Memory B cell (primary cell): ENCODE data around the gene ZNF892.
A peak's percentile ranks its signal among the peaks of the same experiment; 100 is the strongest.
"Not testable (repeated sequence)": the region's sequence is repeated elsewhere in the genome, so short reads cannot be mapped to it uniquely, and the experiment has no call there.

Experiments
- ATAC-seq: fragments of 150-1000 bp; cut with Tn5 transposase; 2 replicates; pipeline ENCODE4 v1.10.0; 2021; ENCODE audit warnings: low read depth, mild to moderate bottlenecking, moderate library complexity
- DNase-seq, 2 donors: peaks; one replicate each; pipeline ENCODE4 v3.0.0; 2022; ENCODE audit warnings: low spot score in 2 of 2
- H3K27ac Mint-ChIP-seq: one replicate; pipeline ENCODE4 v1.8.0; 2022; ENCODE audit warnings: mild to moderate bottlenecking, moderate library complexity, mixed read lengths
- H3K27me3 Mint-ChIP-seq: one replicate; pipeline ENCODE4 v1.8.0; 2022; ENCODE audit warnings: mixed read lengths
- H3K36me3 Mint-ChIP-seq: one replicate; pipeline ENCODE4 v1.8.0; 2022; ENCODE audit warnings: mild to moderate bottlenecking, mixed read lengths
- H3K4me1 Mint-ChIP-seq: one replicate; pipeline ENCODE4 v1.8.0; 2022; ENCODE audit warnings: mixed read lengths
- H3K4me3 Mint-ChIP-seq: one replicate; pipeline ENCODE4 v1.8.0; 2022; ENCODE audit warnings: mild to moderate bottlenecking, moderate library complexity, mixed read lengths
- H3K9me3 Mint-ChIP-seq: one replicate; pipeline ENCODE4 v1.8.0; 2022; ENCODE audit warnings: mixed read lengths

Gene ZNF892

DNA sequence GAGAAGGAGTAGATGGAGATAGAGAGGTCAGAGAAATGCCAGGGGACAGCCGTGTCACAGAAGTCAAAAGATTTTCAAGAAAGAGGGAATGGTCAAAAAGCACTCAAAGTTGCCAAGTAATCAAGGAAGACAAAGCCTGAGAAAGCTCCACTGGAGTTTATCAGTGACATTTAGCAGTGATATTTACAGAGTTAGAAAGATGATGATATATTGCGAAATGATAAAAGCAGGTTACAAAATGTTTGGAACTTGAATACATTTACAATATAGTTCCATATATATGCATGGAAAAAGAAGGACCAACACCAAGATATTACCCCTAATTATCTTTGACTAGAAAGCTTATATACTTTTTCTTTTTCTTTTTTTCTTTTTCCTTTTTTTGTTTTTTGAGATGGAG lies 21.3 kb upstream of the ZNF892 start:
- DNase-seq (no peak), ATAC-seq (no peak)
- no peak overlapping the region for H3K27ac Mint-ChIP-seq
- peaks cover 12% of the 10 kb centered on the region for H3K9me3 Mint-ChIP-seq
- H3K27me3 Mint-ChIP-seq = peaks cover 9% of the 10 kb centered on the region
- H3K36me3 Mint-ChIP-seq = peaks cover 22% of the 10 kb centered on the region
- H3K4me3 Mint-ChIP-seq = no peak overlapping the region
- no peaks in the 10 kb centered on the region for H3K4me1 Mint-ChIP-seq

- not testable (repeated sequence) for H3K27ac Mint-ChIP-seq, H3K4me1 Mint-ChIP-seq, H3K36me3 Mint-ChIP-seq, ATAC-seq, H3K9me3 Mint-ChIP-seq, H3K4me3 Mint-ChIP-seq
- DNase-seq = peak; percentile 19 to 25
- H3K27me3 Mint-ChIP-seq = peaks cover 15% of the 10 kb centered on the region
Observed at GRCh38 chr2:95192956-95193355, 14.4 kb upstream of the ZNF892 start.

- Mint-ChIP-seq H3K27ac (no peak overlapping the region), H3K36me3 (peaks cover 8% of the 10 kb centered on the region), H3K4me3 (no peak overlapping the region), H3K4me1 (peaks cover 14% of the 10 kb centered on the region), H3K27me3 (peaks cover 5% of the 10 kb centered on the region), H3K9me3 (peaks cover 4% of the 10 kb centered on the region)
- no peak for DNase-seq
- no peak for ATAC-seq
Observed at GRCh38 chr2:95203911-95204310, 3.4 kb upstream of the ZNF892 start.

- Mint-ChIP-seq H3K27me3 (peaks cover 3% of the 10 kb centered on the region), H3K4me3 (no peak overlapping the region), H3K27ac (no peak overlapping the region), H3K4me1 (peaks cover 14% of the 10 kb centered on the region), H3K9me3 (peaks cover 7% of the 10 kb centered on the region), H3K36me3 (peaks cover 13% of the 10 kb centered on the region)
- DNase-seq (no peak), ATAC-seq (no peak)
Observed at GRCh38 chr2:95204396-95204795, 2.9 kb upstream of the ZNF892 start.

DNA sequence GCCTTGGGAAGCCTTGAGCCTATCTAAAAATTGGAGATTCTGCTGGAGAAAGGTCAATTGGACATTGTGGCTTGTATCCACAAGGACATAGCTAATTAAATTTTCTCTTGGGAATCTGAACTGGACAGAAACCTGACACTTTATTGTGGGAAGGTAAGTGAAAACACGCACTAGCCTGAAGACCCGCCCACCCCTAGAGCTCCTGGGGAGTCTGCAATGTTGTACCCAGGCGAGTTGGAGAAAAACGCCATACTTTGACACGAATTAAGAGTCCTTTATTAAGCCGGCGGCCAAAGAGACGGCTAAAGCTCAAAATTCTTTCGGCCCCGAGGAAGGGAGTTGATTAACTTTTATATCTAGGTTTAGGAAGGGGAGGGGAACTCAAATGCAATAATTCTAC lies 1.2 kb upstream of the ZNF892 start:
- H3K9me3 Mint-ChIP-seq = peaks cover 12% of the 10 kb centered on the region
- ATAC-seq (no peak), DNase-seq (no peak)
- H3K4me1 Mint-ChIP-seq = peaks cover 14% of the 10 kb centered on the region
- H3K27me3 Mint-ChIP-seq = no peaks in the 10 kb centered on the region
- H3K36me3 Mint-ChIP-seq = peaks cover 23% of the 10 kb centered on the region
- H3K4me3 Mint-ChIP-seq = peak overlapping the region; percentile 95
- peak overlapping the region; percentile 92 for H3K27ac Mint-ChIP-seq

DNA sequence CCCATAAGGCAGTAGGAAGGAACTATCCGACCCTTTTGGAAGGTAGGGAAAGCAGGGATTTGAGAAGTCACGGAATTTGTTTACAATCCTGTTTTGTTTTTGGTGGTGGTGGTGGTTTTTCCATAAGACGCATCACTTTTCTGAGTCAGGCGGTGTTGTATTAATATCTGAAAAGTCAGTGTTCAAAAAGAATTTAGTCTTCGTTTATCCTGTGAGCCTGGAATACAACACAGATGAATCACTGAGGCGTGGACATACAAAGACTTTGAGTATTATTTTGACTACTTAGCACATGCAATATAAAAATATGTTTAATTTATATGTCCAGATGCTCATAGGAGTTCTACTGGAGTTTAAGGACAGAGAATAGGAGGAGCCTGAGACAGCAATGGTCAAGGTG lies 785 bp downstream of the ZNF892 start:
- Mint-ChIP-seq H3K27ac (peak overlapping the region; percentile 92), H3K9me3 (peaks cover 16% of the 10 kb centered on the region), H3K4me1 (peaks cover 14% of the 10 kb centered on the region), H3K36me3 (peaks cover 41% of the 10 kb centered on the region), H3K27me3 (no peaks in the 10 kb centered on the region), H3K4me3 (peak overlapping the region; percentile 95)
- ATAC-seq (no peak), DNase-seq (no peak)

DNA sequence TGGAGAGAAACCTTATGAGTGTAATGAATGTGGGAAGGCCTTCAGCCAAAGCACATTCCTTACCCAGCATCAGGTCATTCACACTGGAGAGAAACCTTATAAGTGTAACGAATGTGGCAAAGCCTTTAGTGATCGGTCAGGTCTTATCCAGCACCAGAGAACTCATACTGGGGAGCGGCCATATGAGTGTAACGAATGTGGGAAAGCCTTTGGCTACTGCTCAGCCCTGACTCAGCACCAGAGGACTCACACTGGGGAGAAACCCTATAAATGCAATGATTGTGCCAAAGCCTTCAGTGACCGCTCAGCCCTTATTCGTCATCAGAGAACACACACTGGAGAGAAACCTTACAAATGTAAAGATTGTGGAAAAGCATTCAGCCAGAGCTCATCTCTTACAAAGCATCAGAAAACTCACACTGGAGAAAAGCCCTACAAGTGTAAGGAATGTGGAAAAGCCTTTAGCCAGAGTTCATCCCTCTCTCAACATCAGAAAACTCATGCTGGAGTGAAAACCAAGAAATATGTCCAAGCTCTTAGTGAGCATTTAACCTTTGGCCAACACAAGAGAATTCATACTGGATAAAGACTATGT lies 7.8 kb downstream of the ZNF892 start:
- Mint-ChIP-seq H3K36me3 (peaks cover 81% of the 10 kb centered on the region), H3K27me3 (no peaks in the 10 kb centered on the region), H3K9me3 (peaks cover 39% of the 10 kb centered on the region), H3K27ac (no peak overlapping the region), H3K4me1 (no peaks in the 10 kb centered on the region), H3K4me3 (no peak overlapping the region)
- no peak for ATAC-seq
- DNase-seq = no peak

- peaks cover 57% of the 10 kb centered on the region for H3K36me3 Mint-ChIP-seq
- no peaks in the 10 kb centered on the region for H3K4me1 Mint-ChIP-seq
- H3K27ac Mint-ChIP-seq = no peak overlapping the region
- H3K4me3 Mint-ChIP-seq = no peak overlapping the region
- ATAC-seq (no peak), DNase-seq (no peak)
- no peaks in the 10 kb centered on the region for H3K27me3 Mint-ChIP-seq
- H3K9me3 Mint-ChIP-seq = peaks cover 32% of the 10 kb centered on the region
Observed at GRCh38 chr2:95220449-95220848, 13.1 kb downstream of the ZNF892 start.

DNA sequence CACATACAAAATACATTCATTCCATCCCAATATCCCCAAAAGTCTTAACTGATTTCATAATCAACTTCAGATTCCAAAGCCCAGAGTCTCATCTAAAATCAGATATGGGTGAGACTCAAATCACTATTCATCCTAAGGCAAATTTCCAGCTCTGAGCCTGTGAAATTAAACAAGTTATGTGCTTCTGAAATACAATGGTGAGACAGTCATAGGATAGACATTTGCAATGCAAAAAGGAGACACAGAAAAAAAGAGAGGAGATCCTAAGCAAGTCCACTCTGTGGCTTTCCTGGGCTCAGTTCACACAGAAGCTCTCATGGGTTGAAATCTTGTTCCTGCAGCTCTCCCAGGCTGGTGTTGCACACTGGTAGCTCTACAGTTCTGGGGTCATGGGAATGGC lies 18.3 kb downstream of the ZNF892 start:
- DNase-seq (no peak), ATAC-seq (no peak)
- Mint-ChIP-seq H3K27me3 (peaks cover 2% of the 10 kb centered on the region), H3K27ac (no peak overlapping the region), H3K9me3 (peaks cover 19% of the 10 kb centered on the region), H3K36me3 (peaks cover 36% of the 10 kb centered on the region), H3K4me1 (no peaks in the 10 kb centered on the region), H3K4me3 (no peak overlapping the region)

GRCh38 chr2:95231723-95232122 lies 24.4 kb downstream of the ZNF892 start:
- Mint-ChIP-seq H3K36me3 (peaks cover 17% of the 10 kb centered on the region), H3K9me3 (peaks cover 9% of the 10 kb centered on the region), H3K27me3 (peaks cover 4% of the 10 kb centered on the region), H3K27ac (no peak overlapping the region), H3K4me1 (no peaks in the 10 kb centered on the region), H3K4me3 (no peak overlapping the region)
- ATAC-seq (no peak), DNase-seq (no peak)

GRCh38 chr2:95232232-95232631 lies 24.9 kb downstream of the ZNF892 start:
- Mint-ChIP-seq H3K27me3 (peaks cover 4% of the 10 kb centered on the region), H3K36me3 (peaks cover 16% of the 10 kb centered on the region), H3K9me3 (peaks cover 8% of the 10 kb centered on the region), H3K27ac (no peak overlapping the region), H3K4me3 (no peak overlapping the region), H3K4me1 (no peaks in the 10 kb centered on the region)
- no peak for ATAC-seq
- DNase-seq = no peak

DNA sequence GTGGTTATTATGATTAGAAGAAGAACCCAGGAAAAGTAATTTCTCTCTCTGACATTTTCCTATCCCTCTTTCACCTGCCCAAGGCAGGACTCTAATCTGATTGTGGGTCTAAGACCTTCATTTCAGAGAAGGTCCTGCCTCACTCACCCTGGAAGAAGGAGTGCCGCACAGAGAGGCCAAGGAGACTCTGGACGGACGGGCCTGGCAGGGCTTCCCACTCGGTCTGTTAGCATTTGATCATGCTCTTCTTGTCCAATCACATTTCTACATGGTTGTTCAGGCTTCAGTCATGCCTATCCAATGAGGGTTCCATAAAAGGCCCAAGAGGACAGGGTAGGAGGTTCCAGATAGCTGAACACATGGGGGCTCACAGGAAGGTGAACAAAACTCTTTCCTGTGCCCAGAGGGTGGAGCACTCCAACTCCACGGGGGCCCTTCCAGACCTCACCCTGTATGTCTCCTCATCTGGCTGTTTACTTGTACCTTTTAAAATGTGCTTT lies 27.0 kb downstream of the ZNF892 start:
- DNase-seq = no peak
- no peak for ATAC-seq
- H3K9me3 Mint-ChIP-seq = peaks cover 7% of the 10 kb centered on the region
- peaks cover 9% of the 10 kb centered on the region for H3K36me3 Mint-ChIP-seq
- H3K27me3 Mint-ChIP-seq = peaks cover 2% of the 10 kb centered on the region
- no peaks in the 10 kb centered on the region for H3K4me1 Mint-ChIP-seq
- no peak overlapping the region for H3K4me3 Mint-ChIP-seq
- no peak overlapping the region for H3K27ac Mint-ChIP-seq

DNA sequence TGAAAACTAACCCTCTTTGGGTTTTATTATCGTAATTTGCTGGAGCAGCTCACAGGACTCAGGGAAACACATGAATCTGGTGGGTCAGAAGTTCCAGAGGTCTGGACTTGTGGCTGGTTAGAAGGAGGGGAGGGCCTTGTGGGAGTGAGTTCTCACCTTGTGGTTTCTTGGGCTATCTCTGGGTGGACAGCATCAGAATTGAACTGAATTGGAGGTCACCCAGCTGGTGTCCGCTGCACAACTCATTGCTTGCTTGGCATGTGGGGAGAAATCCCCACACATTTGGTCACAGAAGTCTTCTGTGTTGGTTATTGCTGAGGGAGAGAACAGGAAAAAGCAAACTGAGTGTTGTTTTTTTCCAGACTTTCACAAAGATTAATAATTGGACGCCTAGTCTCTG lies 27.5 kb downstream of the ZNF892 start:
- ATAC-seq (no peak), DNase-seq (no peak)
- H3K27me3 Mint-ChIP-seq = peaks cover 2% of the 10 kb centered on the region
- no peaks in the 10 kb centered on the region for H3K4me1 Mint-ChIP-seq
- peaks cover 8% of the 10 kb centered on the region for H3K36me3 Mint-ChIP-seq
- H3K4me3 Mint-ChIP-seq = no peak overlapping the region
- H3K27ac Mint-ChIP-seq = no peak overlapping the region
- H3K9me3 Mint-ChIP-seq = peaks cover 5% of the 10 kb centered on the region

GRCh38 chr2:95238131-95238530 lies 30.8 kb downstream of the ZNF892 start:
- Mint-ChIP-seq H3K27me3 (no peaks in the 10 kb centered on the region), H3K36me3 (peaks cover 6% of the 10 kb centered on the region), H3K9me3 (peaks cover 14% of the 10 kb centered on the region), H3K27ac (no peak overlapping the region), H3K4me3 (no peak overlapping the region), H3K4me1 (no peaks in the 10 kb centered on the region)
- no peak for ATAC-seq
- no peak for DNase-seq

GRCh38 chr2:95240091-95240490 lies 32.8 kb downstream of the ZNF892 start:
- Mint-ChIP-seq H3K9me3 (peaks cover 16% of the 10 kb centered on the region), H3K27ac (no peak overlapping the region), H3K36me3 (peaks cover 4% of the 10 kb centered on the region), H3K4me3 (no peak overlapping the region), H3K27me3 (no peaks in the 10 kb centered on the region), H3K4me1 (no peaks in the 10 kb centered on the region)
- DNase-seq = no peak
- no peak for ATAC-seq
